Mesothelial cell of epicardium (in vitro differentiated cells): ENCODE data around the gene REEP1. TPM values are rescaled to one million over a fixed set of nuclear protein-coding genes. Genes with fewer than 3 reads are reported as not detected.

Experiments used
- DNase-seq, 2 experiments: peaks; one replicate each; pipeline ENCODE4 v3.0.0; 2021; ENCODE audit warnings: low spot score in 2 of 2; ENCODE audit not compliant: unreplicated experiment in 2 of 2
- H3K27ac Mint-ChIP-seq: 2 replicates; pipeline ENCODE4 v1.8.0; 2021; ENCODE audit warnings: mixed read lengths
- H3K27me3 Mint-ChIP-seq: 2 replicates; pipeline ENCODE4 v1.8.0; 2021; ENCODE audit warnings: low read depth, mixed read lengths
- H3K36me3 Mint-ChIP-seq: 2 replicates; pipeline ENCODE4 v1.8.0; 2021; ENCODE audit warnings: mixed read lengths
- H3K4me1 Mint-ChIP-seq: 2 replicates; pipeline ENCODE4 v1.8.0; 2021; ENCODE audit warnings: mixed read lengths
- H3K4me3 Mint-ChIP-seq: 2 replicates; pipeline ENCODE4 v1.8.0; 2021; ENCODE audit warnings: mild to moderate bottlenecking, moderate library complexity, mixed read lengths
- H3K9me3 Mint-ChIP-seq: 2 replicates; pipeline ENCODE4 v1.8.0; 2021; ENCODE audit warnings: mixed read lengths
- CTCF ChIP-seq: fragments of 200-600 bp; sonication (generic); IDR thresholded peaks from one replicate; pipeline ENCODE4 v1.5.0; 2021; ENCODE audit warnings: antibody characterized with exemption; ENCODE audit not compliant: unreplicated experiment
- total RNA-seq: library from RNA; stranded (reverse); gene quantifications from 3 replicates; pipeline ENCODE4 v1.2.1, GENCODE V29; 2021

Gene REEP1
- 1.1 to 1.9 TPM (median 1.8 TPM) in 3 replicates for total RNA-seq

GRCh38 chr2:86337244-86337835 lies at the start of gene REEP1:
TSS of gene REEP1 (minus strand) at chr2:86337626. CDS start at chr2:86337510, 116 bp downstream.
- H3K4me3 Mint-ChIP-seq: peak within 1 kb of the TSS; percentile 80
- no peak within 1 kb of the TSS for H3K27ac Mint-ChIP-seq
- peaks cover 15% of the 10 kb centered on the region for H3K4me1 Mint-ChIP-seq
- no peaks in the 10 kb centered on the region for H3K36me3 Mint-ChIP-seq
- peak; percentile 39 to 65 for DNase-seq
- peaks cover 14% of the 10 kb centered on the region for H3K9me3 Mint-ChIP-seq
- TF ChIP-seq CTCF: no peak
- H3K27me3 Mint-ChIP-seq: peaks cover 91% of the 10 kb centered on the region

GRCh38 chr2:86383844-86384243 lies 46.4 kb upstream of the REEP1 start:
- H3K4me3 Mint-ChIP-seq: no peak overlapping the region
- no peak overlapping the region for H3K27ac Mint-ChIP-seq
- no peaks in the 10 kb centered on the region for H3K4me1 Mint-ChIP-seq
- no peak for DNase-seq
- TF ChIP-seq CTCF: no peak
- H3K27me3 Mint-ChIP-seq: peaks cover 29% of the 10 kb centered on the region
- H3K9me3 Mint-ChIP-seq: peaks cover 4% of the 10 kb centered on the region
- H3K36me3 Mint-ChIP-seq: no peaks in the 10 kb centered on the region

GRCh38 chr2:86382698-86383097 lies 45.3 kb upstream of the REEP1 start:
- no peak for DNase-seq
- H3K36me3 Mint-ChIP-seq: no peaks in the 10 kb centered on the region
- peaks cover 3% of the 10 kb centered on the region for H3K9me3 Mint-ChIP-seq
- peaks cover 35% of the 10 kb centered on the region for H3K27me3 Mint-ChIP-seq
- H3K4me3 Mint-ChIP-seq: no peak overlapping the region
- no peak for TF ChIP-seq CTCF
- H3K27ac Mint-ChIP-seq: no peak overlapping the region
- no peaks in the 10 kb centered on the region for H3K4me1 Mint-ChIP-seq

GRCh38 chr2:86382108-86382507 lies 44.7 kb upstream of the REEP1 start:
- H3K4me1 Mint-ChIP-seq: no peaks in the 10 kb centered on the region
- no peak for TF ChIP-seq CTCF
- DNase-seq: no peak
- no peak overlapping the region for H3K4me3 Mint-ChIP-seq
- H3K9me3 Mint-ChIP-seq: peaks cover 3% of the 10 kb centered on the region
- no peak overlapping the region for H3K27ac Mint-ChIP-seq
- H3K36me3 Mint-ChIP-seq: no peaks in the 10 kb centered on the region
- H3K27me3 Mint-ChIP-seq: peaks cover 34% of the 10 kb centered on the region

GRCh38 chr2:86378469-86378868 lies 41.0 kb upstream of the REEP1 start:
- Mint-ChIP-seq H3K27ac (no peak overlapping the region), H3K36me3 (no peaks in the 10 kb centered on the region), H3K4me1 (no peaks in the 10 kb centered on the region), H3K4me3 (no peak overlapping the region), H3K9me3 (peaks cover 3% of the 10 kb centered on the region), H3K27me3 (peaks cover 34% of the 10 kb centered on the region)
- no peak for TF ChIP-seq CTCF
- DNase-seq: no peak

GRCh38 chr2:86375623-86376022 lies 38.2 kb upstream of the REEP1 start:
- no peak for TF ChIP-seq CTCF
- peaks cover 5% of the 10 kb centered on the region for H3K4me1 Mint-ChIP-seq
- no peaks in the 10 kb centered on the region for H3K9me3 Mint-ChIP-seq
- no peaks in the 10 kb centered on the region for H3K36me3 Mint-ChIP-seq
- H3K27ac Mint-ChIP-seq: no peak overlapping the region
- H3K27me3 Mint-ChIP-seq: peaks cover 37% of the 10 kb centered on the region
- no peak overlapping the region for H3K4me3 Mint-ChIP-seq
- no peak for DNase-seq
